ENCODE results near the gene INSC. TPM values are rescaled to one million over a fixed set of nuclear protein-coding genes. Genes with fewer than 3 reads are reported as not detected.
A peak's percentile ranks its signal among the peaks of the same experiment; 100 is the strongest.

The INSC gene
- total RNA-seq, 2 donors from 2014 or later = 0.22 TPM; not detected in 1

- no peaks in the 10 kb centered on the region for H3K9me3 ChIP-seq (ENCODE audit: control insufficient read depth, low read length, poor library complexity, severe bottlenecking)
- H3K27ac Mint-ChIP-seq = no peak overlapping the region
- H3K4me3 Mint-ChIP-seq = no peak overlapping the region
- no peak for DNase-seq
- H3K36me3 Mint-ChIP-seq (ENCODE audit: low read depth) = no peaks in the 10 kb centered on the region
- H3K4me1 Mint-ChIP-seq = peaks cover 2% of the 10 kb centered on the region
- peaks cover 57% of the 10 kb centered on the region for H3K27me3 Mint-ChIP-seq
- no peak for ATAC-seq
Measured at GRCh38 chr11:15097411-15097810, 17.3 kb upstream of the INSC start.

- Mint-ChIP-seq H3K4me1 (peaks cover 2% of the 10 kb centered on the region), H3K4me3 (no peak overlapping the region), H3K27me3 (peaks cover 53% of the 10 kb centered on the region), H3K27ac (no peak overlapping the region), H3K36me3 (ENCODE audit: low read depth) (no peaks in the 10 kb centered on the region)
- ATAC-seq = no peak
- DNase-seq = no peak
- peaks cover 2% of the 10 kb centered on the region for H3K9me3 ChIP-seq (ENCODE audit: control insufficient read depth, low read length, poor library complexity, severe bottlenecking)
Measured at GRCh38 chr11:15099267-15099666, 15.5 kb upstream of the INSC start.

GRCh38 chr11:15101072-15101709 is 13.5 kb upstream of the INSC start:
- H3K4me1 Mint-ChIP-seq = peaks cover 2% of the 10 kb centered on the region
- H3K27me3 Mint-ChIP-seq = peaks cover 40% of the 10 kb centered on the region
- H3K4me3 Mint-ChIP-seq = no peak overlapping the region
- peak; percentile 73 for ATAC-seq
- H3K27ac Mint-ChIP-seq = no peak overlapping the region
- no peaks in the 10 kb centered on the region for H3K36me3 Mint-ChIP-seq (ENCODE audit: low read depth)
- peaks cover 2% of the 10 kb centered on the region for H3K9me3 ChIP-seq (ENCODE audit: control insufficient read depth, low read length, poor library complexity, severe bottlenecking)
- peak in 2 of 3 donors; percentile 11 to 27 for DNase-seq

GRCh38 chr11:15104166-15104565 is 10.6 kb upstream of the INSC start:
- DNase-seq = no peak
- Mint-ChIP-seq H3K36me3 (ENCODE audit: low read depth) (no peaks in the 10 kb centered on the region), H3K4me3 (no peak overlapping the region), H3K27ac (no peak overlapping the region), H3K27me3 (peaks cover 21% of the 10 kb centered on the region), H3K4me1 (peaks cover 5% of the 10 kb centered on the region)
- H3K9me3 ChIP-seq (ENCODE audit: control insufficient read depth, low read length, poor library complexity, severe bottlenecking) = peaks cover 2% of the 10 kb centered on the region
- ATAC-seq = no peak

GRCh38 chr11:15106201-15106965 is 8.3 kb upstream of the INSC start:
- ATAC-seq = no peak
- no peak for DNase-seq
- peaks cover 3% of the 10 kb centered on the region for H3K4me1 Mint-ChIP-seq
- H3K4me3 Mint-ChIP-seq = no peak overlapping the region
- H3K27me3 Mint-ChIP-seq = peaks cover 7% of the 10 kb centered on the region
- H3K9me3 ChIP-seq (ENCODE audit: control insufficient read depth, low read length, poor library complexity, severe bottlenecking) = peaks cover 2% of the 10 kb centered on the region
- H3K36me3 Mint-ChIP-seq (ENCODE audit: low read depth) = no peaks in the 10 kb centered on the region
- H3K27ac Mint-ChIP-seq = no peak overlapping the region

GRCh38 chr11:15107730-15108515 is 6.8 kb upstream of the INSC start:
- ATAC-seq = no peak
- DNase-seq = no peak
- Mint-ChIP-seq H3K27me3 (peaks cover 15% of the 10 kb centered on the region), H3K4me3 (no peak overlapping the region), H3K36me3 (ENCODE audit: low read depth) (no peaks in the 10 kb centered on the region), H3K27ac (no peak overlapping the region), H3K4me1 (peaks cover 4% of the 10 kb centered on the region)
- H3K9me3 ChIP-seq (ENCODE audit: control insufficient read depth, low read length, poor library complexity, severe bottlenecking) = peaks cover 2% of the 10 kb centered on the region

- ATAC-seq = no peak
- no peak overlapping the region for H3K27ac Mint-ChIP-seq
- H3K36me3 Mint-ChIP-seq (ENCODE audit: low read depth) = peaks cover 2% of the 10 kb centered on the region
- peaks cover 8% of the 10 kb centered on the region for H3K4me1 Mint-ChIP-seq
- H3K27me3 Mint-ChIP-seq = peaks cover 22% of the 10 kb centered on the region
- no peak overlapping the region for H3K4me3 Mint-ChIP-seq
- DNase-seq = no peak
- H3K9me3 ChIP-seq (ENCODE audit: control insufficient read depth, low read length, poor library complexity, severe bottlenecking) = peaks cover 2% of the 10 kb centered on the region
Measured at GRCh38 chr11:15108592-15109130, 6.1 kb upstream of the INSC start.

- ATAC-seq (no peak), DNase-seq (no peak)
- Mint-ChIP-seq H3K27me3 (peaks cover 27% of the 10 kb centered on the region), H3K27ac (no peak overlapping the region), H3K4me3 (no peak overlapping the region), H3K4me1 (peaks cover 11% of the 10 kb centered on the region), H3K36me3 (ENCODE audit: low read depth) (peaks cover 4% of the 10 kb centered on the region)
- H3K9me3 ChIP-seq (ENCODE audit: control insufficient read depth, low read length, poor library complexity, severe bottlenecking) = no peaks in the 10 kb centered on the region
Measured at GRCh38 chr11:15109602-15110001, 5.1 kb upstream of the INSC start.

GRCh38 chr11:15111215-15111614 is 3.5 kb upstream of the INSC start:
- Mint-ChIP-seq H3K4me1 (peaks cover 11% of the 10 kb centered on the region), H3K4me3 (no peak overlapping the region), H3K27me3 (peaks cover 37% of the 10 kb centered on the region), H3K36me3 (ENCODE audit: low read depth) (peaks cover 6% of the 10 kb centered on the region), H3K27ac (no peak overlapping the region)
- no peak for ATAC-seq
- DNase-seq = no peak
- H3K9me3 ChIP-seq (ENCODE audit: control insufficient read depth, low read length, poor library complexity, severe bottlenecking) = no peaks in the 10 kb centered on the region

- Mint-ChIP-seq H3K4me3 (no peak overlapping the region), H3K27me3 (peaks cover 42% of the 10 kb centered on the region), H3K36me3 (ENCODE audit: low read depth) (peaks cover 10% of the 10 kb centered on the region), H3K4me1 (peaks cover 8% of the 10 kb centered on the region), H3K27ac (no peak overlapping the region)
- ATAC-seq (no peak), DNase-seq (no peak)
- H3K9me3 ChIP-seq (ENCODE audit: control insufficient read depth, low read length, poor library complexity, severe bottlenecking) = no peaks in the 10 kb centered on the region
Measured at GRCh38 chr11:15112131-15112541, 2.6 kb upstream of the INSC start.

- no peaks in the 10 kb centered on the region for H3K9me3 ChIP-seq (ENCODE audit: control insufficient read depth, low read length, poor library complexity, severe bottlenecking)
- DNase-seq (no peak), ATAC-seq (peak; percentile 72)
- Mint-ChIP-seq H3K4me3 (peak overlapping the region; percentile 77), H3K27ac (no peak overlapping the region), H3K4me1 (peaks cover 8% of the 10 kb centered on the region), H3K36me3 (ENCODE audit: low read depth) (peaks cover 10% of the 10 kb centered on the region), H3K27me3 (peaks cover 42% of the 10 kb centered on the region)
Measured at GRCh38 chr11:15113381-15113780, 1.3 kb upstream of the INSC start.

- H3K27ac Mint-ChIP-seq = no peak overlapping the region
- peaks cover 10% of the 10 kb centered on the region for H3K36me3 Mint-ChIP-seq (ENCODE audit: low read depth)
- no peaks in the 10 kb centered on the region for H3K9me3 ChIP-seq (ENCODE audit: control insufficient read depth, low read length, poor library complexity, severe bottlenecking)
- peaks cover 8% of the 10 kb centered on the region for H3K4me1 Mint-ChIP-seq
- H3K27me3 Mint-ChIP-seq = peaks cover 38% of the 10 kb centered on the region
- DNase-seq (no peak), ATAC-seq (no peak)
- no peak overlapping the region for H3K4me3 Mint-ChIP-seq
Measured at GRCh38 chr11:15115686-15116085, 963 bp downstream of the INSC start.

GRCh38 chr11:15117751-15118150 is 3.0 kb downstream of the INSC start:
- no peak for DNase-seq
- H3K27me3 Mint-ChIP-seq = peaks cover 44% of the 10 kb centered on the region

More at GRCh38 chr11:15117751-15118150, 3.0 kb downstream of the INSC start:
- H3K4me1 Mint-ChIP-seq = peaks cover 8% of the 10 kb centered on the region
- no peak overlapping the region for H3K4me3 Mint-ChIP-seq
- no peak overlapping the region for H3K27ac Mint-ChIP-seq
- no peak for ATAC-seq
- peaks cover 13% of the 10 kb centered on the region for H3K36me3 Mint-ChIP-seq (ENCODE audit: low read depth)
- no peaks in the 10 kb centered on the region for H3K9me3 ChIP-seq (ENCODE audit: control insufficient read depth, low read length, poor library complexity, severe bottlenecking)
